ENCODE results near the gene TTC3.

TTC3 gene

GRCh38 chr21:37063433-37063832 is 9.6 kb upstream of the TTC3 start:
- no peak for DNase-seq

GRCh38 chr21:37064841-37065240 is 8.2 kb upstream of the TTC3 start:
- DNase-seq = no peak

GRCh38 chr21:37065561-37066177 is 7.4 kb upstream of the TTC3 start:
- no peak for DNase-seq

- peak; percentile 53 for DNase-seq
Observed at GRCh38 chr21:37071561-37072273, 1.3 kb upstream of the TTC3 start.

GRCh38 chr21:37072274-37072987 is 623 bp upstream of the TTC3 start:
- no peak for DNase-seq

GRCh38 chr21:37073417-37074196 is 553 bp downstream of the TTC3 start:
- peak; percentile 54 for DNase-seq

- peak; percentile 30 for DNase-seq
Observed at GRCh38 chr21:37074197-37074510, 1.1 kb downstream of the TTC3 start.

GRCh38 chr21:37074546-37074945 is 1.5 kb downstream of the TTC3 start:
- no peak for DNase-seq

- no peak for DNase-seq
Observed at GRCh38 chr21:37075214-37075770, 2.2 kb downstream of the TTC3 start.

GRCh38 chr21:37076087-37076850 is 3.2 kb downstream of the TTC3 start:
- DNase-seq = no peak

GRCh38 chr21:37077403-37077802 is 4.3 kb downstream of the TTC3 start:
- no peak for DNase-seq

- peak; percentile 28 for DNase-seq
Observed at GRCh38 chr21:37079211-37079824, 6.3 kb downstream of the TTC3 start.

- DNase-seq = no peak
Observed at GRCh38 chr21:37082375-37082774, 9.3 kb downstream of the TTC3 start.

GRCh38 chr21:37082856-37083528 is 9.9 kb downstream of the TTC3 start:
- peak; percentile 39 for DNase-seq

GRCh38 chr21:37085726-37086125 is 12.7 kb downstream of the TTC3 start:
- DNase-seq = peak; percentile 37

GRCh38 chr21:37087188-37087587 is 14.1 kb downstream of the TTC3 start:
- DNase-seq = peak; percentile 76

- no peak for DNase-seq
Observed at GRCh38 chr21:37088186-37088735, 15.2 kb downstream of the TTC3 start.

- no peak for DNase-seq
Observed at GRCh38 chr21:37093977-37094376, 20.9 kb downstream of the TTC3 start.

GRCh38 chr21:37095821-37096220 is 22.8 kb downstream of the TTC3 start:
- no peak for DNase-seq

- DNase-seq = no peak
Observed at GRCh38 chr21:37098751-37099150, 25.7 kb downstream of the TTC3 start.

GRCh38 chr21:37100316-37100715 is 27.3 kb downstream of the TTC3 start:
- no peak for DNase-seq
